ENCODE data around the gene TRPV3.

Gene TRPV3

GRCh38 chr17:3592216-3592860 lies 34.7 kb upstream of the TRPV3 start:
- Mint-ChIP-seq H3K27me3 (ENCODE audit: low read depth, poor library complexity) (no peaks in the 10 kb centered on the region), H3K4me3 (no peak overlapping the region), H3K4me1 (peaks cover 22% of the 10 kb centered on the region), H3K9me3 (no peaks in the 10 kb centered on the region), H3K27ac (no peak overlapping the region), H3K36me3 (ENCODE audit: low read depth) (peaks cover 18% of the 10 kb centered on the region)
- TF ChIP-seq CTCF (IDR thresholded peaks at IDR 0.05): no peak
- DNase-seq: no peak

- Mint-ChIP-seq H3K4me1 (peaks cover 15% of the 10 kb centered on the region), H3K27me3 (ENCODE audit: low read depth, poor library complexity) (no peaks in the 10 kb centered on the region), H3K27ac (no peak overlapping the region), H3K36me3 (ENCODE audit: low read depth) (peaks cover 25% of the 10 kb centered on the region), H3K9me3 (no peaks in the 10 kb centered on the region), H3K4me3 (no peak overlapping the region)
- no peak for TF ChIP-seq CTCF (IDR thresholded peaks at IDR 0.05)
- DNase-seq: no peak
Observed at GRCh38 chr17:3590768-3591167, 33.2 kb upstream of the TRPV3 start.

- no peak for TF ChIP-seq CTCF (IDR thresholded peaks at IDR 0.05)
- DNase-seq: peak; percentile 15
- peaks cover 13% of the 10 kb centered on the region for H3K4me1 Mint-ChIP-seq
- peaks cover 25% of the 10 kb centered on the region for H3K36me3 Mint-ChIP-seq (ENCODE audit: low read depth)
- no peaks in the 10 kb centered on the region for H3K27me3 Mint-ChIP-seq (ENCODE audit: low read depth, poor library complexity)
- no peak overlapping the region for H3K4me3 Mint-ChIP-seq
- peak overlapping the region; percentile 77 for H3K27ac Mint-ChIP-seq
- no peaks in the 10 kb centered on the region for H3K9me3 Mint-ChIP-seq
Observed at GRCh38 chr17:3590231-3590630, 32.6 kb upstream of the TRPV3 start.

GRCh38 chr17:3589784-3590183 lies 32.2 kb upstream of the TRPV3 start:
- peaks cover 9% of the 10 kb centered on the region for H3K4me1 Mint-ChIP-seq
- H3K36me3 Mint-ChIP-seq (ENCODE audit: low read depth): peaks cover 27% of the 10 kb centered on the region
- no peak overlapping the region for H3K4me3 Mint-ChIP-seq
- no peak for TF ChIP-seq CTCF (IDR thresholded peaks at IDR 0.05)
- H3K9me3 Mint-ChIP-seq: no peaks in the 10 kb centered on the region
- no peak for DNase-seq
- H3K27ac Mint-ChIP-seq: no peak overlapping the region
- no peaks in the 10 kb centered on the region for H3K27me3 Mint-ChIP-seq (ENCODE audit: low read depth, poor library complexity)

GRCh38 chr17:3585826-3586225 lies 28.2 kb upstream of the TRPV3 start:
- Mint-ChIP-seq H3K27me3 (ENCODE audit: low read depth, poor library complexity) (no peaks in the 10 kb centered on the region), H3K27ac (no peak overlapping the region), H3K36me3 (ENCODE audit: low read depth) (peaks cover 39% of the 10 kb centered on the region), H3K4me1 (no peaks in the 10 kb centered on the region), H3K9me3 (no peaks in the 10 kb centered on the region), H3K4me3 (no peak overlapping the region)
- no peak for DNase-seq
- no peak for TF ChIP-seq CTCF (IDR thresholded peaks at IDR 0.05)

- H3K27ac Mint-ChIP-seq: no peak overlapping the region
Observed at GRCh38 chr17:3583456-3583855, 25.8 kb upstream of the TRPV3 start.

More at GRCh38 chr17:3583456-3583855, 25.8 kb upstream of the TRPV3 start:
- H3K9me3 Mint-ChIP-seq: no peaks in the 10 kb centered on the region
- peaks cover 42% of the 10 kb centered on the region for H3K36me3 Mint-ChIP-seq (ENCODE audit: low read depth)
- no peaks in the 10 kb centered on the region for H3K27me3 Mint-ChIP-seq (ENCODE audit: low read depth, poor library complexity)
- no peak for TF ChIP-seq CTCF (IDR thresholded peaks at IDR 0.05)
- no peaks in the 10 kb centered on the region for H3K4me1 Mint-ChIP-seq
- no peak for DNase-seq
- H3K4me3 Mint-ChIP-seq: no peak overlapping the region
